HCT116 (cell line): ENCODE results near the gene RAB24. TPM values are rescaled to one million over a fixed set of nuclear protein-coding genes. Genes with fewer than 3 reads are reported as not detected.

ENCODE experiments used
- ATAC-seq: fragments of 200-7000 bp; cut with Tn5 transposase; 2 replicates; pipeline ENCODE4 v1.9.1; 2020; ENCODE audit warnings: mild to moderate bottlenecking, moderate library complexity
- BruUV-seq: library from RNA; stranded (reverse); fragments of 400-500 nt; replicated peaks from 2 replicates; lab custom pipeline; 2021; lab: Mats Ljungman, UMichigan
- CTCF ChIA-PET: fragments of 300-600 bp; sonication (Branson Sonifier 250); formaldehyde crosslinking; loops from one replicate; lab custom pipeline; 2021; ENCODE audit warnings: antibody characterized with exemption; lab: Charles Lee
- POLR2A ChIA-PET: fragments of 300-600, 350-600 bp; sonication (Branson Sonifier 250); formaldehyde crosslinking; loops from one replicate; lab custom pipeline; 2021; ENCODE audit warnings: antibody characterized with exemption; lab: Charles Lee
- RAD21 ChIA-PET, 2 experiments: fragments of 300-600 bp; sonication (Branson Sonifier 250); formaldehyde crosslinking; loops; one replicate each; lab custom pipeline; 2023; ENCODE audit warnings: low total read pairs in 2 of 2; ENCODE audit not compliant: uncharacterized antibody in 2 of 2, unreplicated experiment in 2 of 2, low non-redundant PET in 1 of 2; lab: Charles Lee
- DNase-seq: peaks from one replicate; pipeline ENCODE4 v3.0.0-alpha.2; 2010; ENCODE audit warnings: low read depth, low spot score
- H2AFZ ChIP-seq: fragments of 200-600 bp; shearing (Covaris generic), sonication (generic); 2 replicates; pipeline ENCODE4 v1.6.1; 2017; ENCODE audit warnings: low read depth, mixed run types, mixed read lengths, antibody characterized with exemption, low read length; ENCODE audit not compliant: poor library complexity, severe bottlenecking
- H3K27ac ChIP-seq: 2 replicates; pipeline ENCODE4 v1.5.1; 2012; ENCODE audit warnings: low read depth, low read length
- H3K27me3 ChIP-seq: fragments of 200-600 bp; sonication (generic); 2 replicates; pipeline ENCODE4 v1.6.1; 2016; ENCODE audit warnings: mixed run types, low read length, mixed read lengths; ENCODE audit not compliant: insufficient read depth
- H3K36me3 ChIP-seq, 2 experiments: fragments of 200-500 bp in 1 of 2; fragments of 200-600 bp in 1 of 2; sonication (Bioruptor generic) in 1 of 2; sonication (generic) in 1 of 2; 2 replicates each; pipeline versions ENCODE4 v1.5.1 to v1.6.1; 2014 to 2016; ENCODE audit warnings: low read length in 2 of 2, inconsistent platforms in 1 of 2, mixed read lengths in 1 of 2, mixed run types in 1 of 2; ENCODE audit not compliant: insufficient read depth in 2 of 2, control insufficient read depth in 1 of 2
- H3K4me1 ChIP-seq, 2 experiments: fragments of 200-600 bp in 1 of 2; sonication (generic) in 1 of 2; 2 replicates each; pipeline versions ENCODE4 v1.5.1 to v1.6.1; 2012 to 2017; ENCODE audit warnings: low read length in 2 of 2, inconsistent platforms in 1 of 2, mild to moderate bottlenecking in 1 of 2, mixed read lengths in 1 of 2, mixed run types in 1 of 2, moderate library complexity in 1 of 2; ENCODE audit not compliant: insufficient read depth in 2 of 2, control insufficient read depth in 1 of 2
- H3K4me2 ChIP-seq: fragments of 200-600 bp; sonication (generic); 2 replicates; pipeline ENCODE4 v1.6.1; 2017; ENCODE audit warnings: mixed run types, low read length, mixed read lengths
- H3K4me3 ChIP-seq, 2 experiments: fragments of 200-600 bp in 1 of 2; sonication (generic) in 1 of 2; replicated peaks in 1 of 2; 2 replicates each; pipeline ENCODE4 v1.5.1; 2011 to 2016; ENCODE audit warnings: low read length in 2 of 2, control low read depth in 1 of 2, low read depth in 1 of 2, mild to moderate bottlenecking in 1 of 2, mixed read lengths in 1 of 2, mixed run types in 1 of 2
- H3K79me2 ChIP-seq: fragments of 200-600 bp; sonication (generic); 2 replicates; pipeline ENCODE4 v1.6.1; 2017; ENCODE audit warnings: mild to moderate bottlenecking, mixed run types, low read length, moderate library complexity, mixed read lengths; ENCODE audit not compliant: insufficient read depth
- H3K9ac ChIP-seq: fragments of 200-600 bp; sonication (generic); 2 replicates; pipeline ENCODE4 v1.6.1; 2016; ENCODE audit warnings: low read length, mixed read lengths
- H3K9me2 ChIP-seq: fragments of 200-600 bp; sonication (generic), shearing (Covaris generic); 2 replicates; pipeline ENCODE4 v1.6.1; 2017; ENCODE audit warnings: mixed run types, mild to moderate bottlenecking, moderate library complexity; ENCODE audit not compliant: insufficient read depth
- H3K9me3 ChIP-seq, 2 experiments: fragments of 200-500 bp in 1 of 2; fragments of 200-600 bp in 1 of 2; sonication (Bioruptor generic) in 1 of 2; sonication (generic) in 1 of 2; 2 replicates each; pipeline ENCODE4 v1.6.1; 2014 to 2017; ENCODE audit warnings: low read length in 2 of 2, mixed read lengths in 2 of 2, inconsistent platforms in 1 of 2, low read depth in 1 of 2, mild to moderate bottlenecking in 1 of 2, mixed run types in 1 of 2, moderate library complexity in 1 of 2; ENCODE audit not compliant: control insufficient read depth in 1 of 2, insufficient read depth in 1 of 2
- H4K20me1 ChIP-seq: fragments of 200-600 bp; sonication (generic), shearing (Covaris generic); 2 replicates; pipeline ENCODE4 v1.6.1; 2017; ENCODE audit warnings: mixed run types, mild to moderate bottlenecking, moderate library complexity; ENCODE audit not compliant: insufficient read depth
- POLR2AphosphoS5 ChIP-seq: IDR thresholded peaks from 2 replicates; pipeline ENCODE4 v1.6.1; 2011; ENCODE audit warnings: mild to moderate bottlenecking, low read depth, low read length, moderate library complexity
- RAD21 ChIP-seq: IDR thresholded peaks from 2 replicates; pipeline ENCODE4 v1.6.1; 2012; ENCODE audit warnings: low read depth, mild to moderate bottlenecking
- SP1 ChIP-seq: IDR thresholded peaks from 2 replicates; pipeline ENCODE4 v1.6.1; 2012; ENCODE audit warnings: low read depth
- YY1 ChIP-seq: IDR thresholded peaks from 2 replicates; pipeline ENCODE4 v1.6.1; 2011; ENCODE audit warnings: low read length, low read depth, moderate library complexity, mild to moderate bottlenecking; ENCODE audit not compliant: insufficient replicate concordance; ENCODE audit errors: extremely low read depth
- ZBTB33 ChIP-seq: IDR thresholded peaks from 2 replicates; pipeline ENCODE4 v1.6.1; 2011; ENCODE audit warnings: mild to moderate bottlenecking, low read length, moderate library complexity; ENCODE audit not compliant: insufficient replicate concordance; ENCODE audit errors: extremely low read depth
- intact Hi-C: fragments of 100-400 bp; cut with micrococcal nuclease; formaldehyde crosslinking; loops from 2 replicates; pipeline ENCODE4 v1.10.0; 2022
- total RNA-seq: library from RNA; stranded (reverse); gene quantifications from one replicate; pipeline ENCODE4 v1.2.1, GENCODE V29; 2021; ENCODE audit not compliant: unreplicated experiment

The RAB24 gene
- total RNA-seq, 1 experiment from 2014 or later, result 13.5 TPM

DNA sequence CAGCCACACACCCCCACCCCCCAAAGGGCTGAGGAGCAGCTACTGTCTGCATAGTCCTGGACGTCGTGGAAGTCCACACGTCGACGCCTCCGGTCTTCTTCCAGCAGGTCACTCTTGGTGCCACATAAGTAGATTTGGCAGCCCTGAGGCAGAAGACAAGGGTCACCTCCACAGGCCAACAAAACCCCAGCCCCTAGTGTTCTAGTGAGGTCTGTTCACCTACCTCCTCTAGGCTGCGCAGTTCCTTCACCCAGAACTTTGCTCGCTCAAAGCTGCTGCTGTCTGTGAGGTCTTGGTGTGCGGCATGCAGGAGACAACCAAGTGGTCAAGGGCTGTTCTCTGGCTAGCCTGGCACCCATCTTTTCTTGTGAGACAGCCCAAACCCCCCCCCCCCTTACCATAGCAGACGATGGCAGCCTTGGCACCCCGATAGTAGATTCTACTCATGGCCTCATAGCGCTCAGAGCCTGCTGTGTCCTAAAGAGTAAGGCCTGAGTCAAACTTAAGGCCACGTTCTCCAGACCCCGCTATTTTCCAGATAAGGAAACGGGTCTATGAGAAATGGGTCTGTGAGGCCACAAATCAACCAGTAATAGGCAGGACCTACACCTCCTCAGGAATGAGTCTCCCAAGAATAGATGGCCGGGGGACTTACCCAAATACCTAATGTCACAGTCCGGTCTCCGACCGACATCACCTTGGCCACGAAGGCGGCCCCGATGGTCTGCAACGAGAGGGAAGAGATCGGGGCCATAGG is 987 bp downstream of the RAB24 start:
- H3K27ac ChIP-seq, result peak overlapping the region; percentile 13
- H3K9ac ChIP-seq, result peak overlapping the region; percentile 99
- peak overlapping the region; percentile 88 to 99 for H3K4me3 ChIP-seq
- peaks cover 8% of the 10 kb centered on the region; the same call in 1 of the 2 replicates for H4K20me1 ChIP-seq
- H2AFZ ChIP-seq, result no peak overlapping the region
- H3K9me2 ChIP-seq, result no peaks in the 10 kb centered on the region
- ChIA-PET POLR2A (interaction anchor here (0.9 to 1.0 kb wide), 2 partner anchors 146 to 178 kb away, joined by 3 read pairs; no protein-coding TSS in a partner anchor), CTCF (interaction anchor here (2.2 kb wide), 1 partner anchor 8 kb away, joined by 17 read pairs; no protein-coding TSS in a partner anchor), RAD21 (no interaction called here)
- H3K4me2 ChIP-seq, result peak overlapping the region; percentile 92
- peaks cover 28% of the 10 kb centered on the region for H3K79me2 ChIP-seq
- DNase-seq (no peak), ATAC-seq (no peak)
- BruUV-seq, result no TSS peak
- intact Hi-C loops, result loop anchor here (5.0 to 10.0 kb wide), 2 partner anchors 200 to 648 kb away; no protein-coding TSS in a partner anchor
- 0 out of 2 replicates have a peak, but pooled peaks have one; percentile 9 for TF ChIP-seq POLR2AphosphoS5
- TF ChIP-seq ZBTB33, result no peak
- TF ChIP-seq RAD21, result no peak
- no peak for TF ChIP-seq YY1
- no peak for TF ChIP-seq SP1
- peaks cover 19 to 63% of the 10 kb centered on the region in 2 experiments for H3K4me1 ChIP-seq
- peaks cover 8 to 14% of the 10 kb centered on the region in 2 experiments; a peak in 2 of 4 replicates for H3K36me3 ChIP-seq
- H3K27me3 ChIP-seq, result no peaks in the 10 kb centered on the region
- no peaks in the 10 kb centered on the region for H3K9me3 ChIP-seq
